Memory B cell (primary cell): ENCODE data around the gene RAET1L.
"Not testable (repeated sequence)": the region's sequence is repeated elsewhere in the genome, so short reads cannot be mapped to it uniquely, and the experiment has no call there.

ENCODE experiments used
- ATAC-seq: fragments of 150-1000 bp; cut with Tn5 transposase; 2 replicates; pipeline ENCODE4 v1.10.0; 2021; ENCODE audit warnings: low read depth, mild to moderate bottlenecking, moderate library complexity
- DNase-seq, 2 donors: peaks; one replicate each; pipeline ENCODE4 v3.0.0; 2022; ENCODE audit warnings: low spot score in 2 of 2
- H3K27ac Mint-ChIP-seq: one replicate; pipeline ENCODE4 v1.8.0; 2022; ENCODE audit warnings: mild to moderate bottlenecking, moderate library complexity, mixed read lengths
- H3K27me3 Mint-ChIP-seq: one replicate; pipeline ENCODE4 v1.8.0; 2022; ENCODE audit warnings: mixed read lengths
- H3K36me3 Mint-ChIP-seq: one replicate; pipeline ENCODE4 v1.8.0; 2022; ENCODE audit warnings: mild to moderate bottlenecking, mixed read lengths
- H3K4me1 Mint-ChIP-seq: one replicate; pipeline ENCODE4 v1.8.0; 2022; ENCODE audit warnings: mixed read lengths
- H3K4me3 Mint-ChIP-seq: one replicate; pipeline ENCODE4 v1.8.0; 2022; ENCODE audit warnings: mild to moderate bottlenecking, moderate library complexity, mixed read lengths
- H3K9me3 Mint-ChIP-seq: one replicate; pipeline ENCODE4 v1.8.0; 2022; ENCODE audit warnings: mixed read lengths

RAET1L gene

GRCh38 chr6:150025201-150025917 is at the start of gene RAET1L:
Gene RAET1L (minus strand): TSS chr6:150025532. CDS start chr6:150025471, 61 bp downstream.
- peaks cover 27% of the 10 kb centered on the region for H3K4me1 Mint-ChIP-seq
- H3K9me3 Mint-ChIP-seq, result no peaks in the 10 kb centered on the region
- H3K36me3 Mint-ChIP-seq, result no peaks in the 10 kb centered on the region
- ATAC-seq, result no peak
- peak within 1 kb of the TSS; percentile 61 for H3K4me3 Mint-ChIP-seq
- peaks cover 31% of the 10 kb centered on the region for H3K27me3 Mint-ChIP-seq
- no peak within 1 kb of the TSS for H3K27ac Mint-ChIP-seq
- DNase-seq, result no peak

- no peak overlapping the region for H3K27ac Mint-ChIP-seq
- H3K27me3 Mint-ChIP-seq, result peaks cover 22% of the 10 kb centered on the region
- H3K9me3 Mint-ChIP-seq, result no peaks in the 10 kb centered on the region
- H3K36me3 Mint-ChIP-seq, result no peaks in the 10 kb centered on the region
- no peak overlapping the region for H3K4me3 Mint-ChIP-seq
- peaks cover 10% of the 10 kb centered on the region for H3K4me1 Mint-ChIP-seq
- DNase-seq (no peak), ATAC-seq (no peak)
Measured at GRCh38 chr6:150075034-150075421, 49.7 kb upstream of the RAET1L start.

DNA sequence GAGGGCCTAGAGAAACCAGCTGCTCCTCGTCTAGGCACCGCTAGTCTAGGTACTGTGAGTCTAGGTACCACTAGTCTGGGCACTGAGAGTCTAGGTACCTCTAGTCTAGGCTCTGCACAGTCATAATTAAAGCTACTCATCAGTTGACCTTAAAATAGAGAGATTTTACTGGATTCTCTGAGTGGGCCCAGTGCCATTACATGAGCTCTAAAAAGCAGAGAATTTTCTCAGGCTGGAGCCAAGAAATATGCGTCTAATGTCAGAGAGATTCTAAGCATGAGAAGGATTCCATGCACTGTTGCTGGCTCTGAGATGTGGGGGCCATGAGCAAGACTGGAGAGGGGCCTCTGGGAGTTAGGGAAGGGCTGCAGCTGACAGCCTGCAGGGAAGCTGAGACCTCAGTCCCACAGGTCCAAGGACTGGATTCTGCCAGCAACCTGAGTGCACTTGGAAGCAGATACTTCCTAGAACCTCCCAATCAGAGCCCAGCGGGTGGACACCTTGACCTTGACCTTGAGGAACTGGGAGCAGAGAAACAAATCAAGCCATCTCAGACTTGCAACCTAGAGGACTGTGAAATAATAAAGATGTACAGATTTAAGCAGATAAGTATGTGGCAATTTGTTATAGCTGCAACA is 49.2 kb upstream of the RAET1L start:
- not testable (repeated sequence) for H3K27ac Mint-ChIP-seq, H3K9me3 Mint-ChIP-seq, H3K36me3 Mint-ChIP-seq, H3K4me3 Mint-ChIP-seq, ATAC-seq, DNase-seq
- peaks cover 20% of the 10 kb centered on the region for H3K27me3 Mint-ChIP-seq
- peaks cover 12% of the 10 kb centered on the region for H3K4me1 Mint-ChIP-seq

DNA sequence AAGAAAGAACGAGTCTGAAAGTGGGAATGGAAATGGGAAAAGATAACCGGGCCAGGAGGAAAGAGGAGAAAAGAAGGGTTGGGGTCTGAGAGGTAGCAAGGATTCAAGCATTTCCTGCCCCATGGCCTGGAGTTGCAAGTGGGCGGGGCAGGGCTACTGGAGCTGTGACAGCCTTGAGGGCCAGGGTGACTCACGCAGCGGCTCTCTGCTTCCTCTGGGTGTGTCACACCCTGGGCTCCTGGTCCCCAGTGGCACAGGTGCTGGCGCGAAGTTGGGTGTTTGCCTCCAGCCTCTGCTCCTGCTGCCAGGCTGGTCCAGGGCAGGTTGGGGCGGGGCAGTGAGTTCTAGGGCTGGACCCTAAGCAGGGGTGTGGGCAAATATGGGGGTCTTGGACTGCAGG is 46.9 kb upstream of the RAET1L start:
- Mint-ChIP-seq H3K4me1 (peaks cover 19% of the 10 kb centered on the region), H3K27ac (no peak overlapping the region), H3K36me3 (no peaks in the 10 kb centered on the region), H3K4me3 (no peak overlapping the region), H3K27me3 (peaks cover 14% of the 10 kb centered on the region), H3K9me3 (no peaks in the 10 kb centered on the region)
- DNase-seq, result no peak
- no peak for ATAC-seq

DNA sequence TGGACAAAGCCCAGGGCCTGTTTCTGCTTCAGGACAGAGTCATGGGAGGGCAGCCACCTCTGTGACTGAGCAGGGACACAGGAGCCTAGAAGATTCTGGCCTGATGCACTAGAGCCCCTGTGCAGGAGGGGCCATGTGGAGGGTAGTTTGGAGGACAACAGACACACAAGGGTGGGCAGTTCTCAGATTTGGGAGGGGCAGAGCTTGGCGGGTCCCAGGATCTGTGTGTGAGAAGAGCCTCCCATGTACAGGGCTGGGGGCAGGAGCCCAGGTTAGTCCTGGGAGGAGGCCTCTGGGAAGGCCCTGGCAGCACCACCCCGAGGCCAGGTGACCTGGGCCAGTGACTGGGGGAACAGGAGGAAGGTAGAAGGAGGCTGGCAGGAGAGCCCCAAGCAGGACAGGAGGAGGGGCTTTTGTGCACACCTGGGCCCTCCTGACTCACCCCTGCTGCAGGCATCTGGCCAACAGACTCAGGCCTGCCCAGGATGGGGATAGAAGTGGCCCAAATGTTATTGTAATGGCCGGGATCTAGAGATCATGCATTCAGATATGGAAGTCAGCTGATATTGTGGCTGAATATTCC is 45.0 kb upstream of the RAET1L start:
- Mint-ChIP-seq H3K4me1 (peaks cover 19% of the 10 kb centered on the region), H3K36me3 (peaks cover 6% of the 10 kb centered on the region), H3K27me3 (peaks cover 12% of the 10 kb centered on the region), H3K27ac (no peak overlapping the region), H3K9me3 (no peaks in the 10 kb centered on the region), H3K4me3 (no peak overlapping the region)
- no peak for DNase-seq
- no peak for ATAC-seq

GRCh38 chr6:150069706-150070105 is 44.4 kb upstream of the RAET1L start:
- Mint-ChIP-seq H3K27ac (peak overlapping the region; percentile 56), H3K36me3 (peaks cover 6% of the 10 kb centered on the region), H3K27me3 (peaks cover 10% of the 10 kb centered on the region), H3K4me3 (peak overlapping the region; percentile 46), H3K9me3 (no peaks in the 10 kb centered on the region), H3K4me1 (peaks cover 19% of the 10 kb centered on the region)
- no peak for DNase-seq
- ATAC-seq, result no peak

GRCh38 chr6:150068720-150069648 is 43.7 kb upstream of the RAET1L start, which contains the start of gene ULBP3:
Gene ULBP3 (minus strand): TSS chr6:150069121. CDS start chr6:150069066, 55 bp downstream.
- peaks cover 19% of the 10 kb centered on the region for H3K4me1 Mint-ChIP-seq

GRCh38 chr6:150068151-150068550 is 42.8 kb upstream of the RAET1L start:
- ATAC-seq (no peak), DNase-seq (no peak)
- peak overlapping the region; percentile 91 for H3K4me3 Mint-ChIP-seq
- peaks cover 6% of the 10 kb centered on the region for H3K27me3 Mint-ChIP-seq
- peaks cover 19% of the 10 kb centered on the region for H3K4me1 Mint-ChIP-seq
- no peak overlapping the region for H3K27ac Mint-ChIP-seq
- H3K9me3 Mint-ChIP-seq, result no peaks in the 10 kb centered on the region
- peaks cover 10% of the 10 kb centered on the region for H3K36me3 Mint-ChIP-seq

More at GRCh38 chr6:150068720-150069648, 43.7 kb upstream of the RAET1L start, which contains the start of gene ULBP3:
- Mint-ChIP-seq H3K36me3 (peaks cover 8% of the 10 kb centered on the region), H3K4me3 (peak within 1 kb of the TSS; percentile 91), H3K27ac (peak within 1 kb of the TSS; percentile 56), H3K9me3 (no peaks in the 10 kb centered on the region), H3K27me3 (peaks cover 9% of the 10 kb centered on the region)
- ATAC-seq, result peak; percentile 82
- peak; percentile 50 to 62 for DNase-seq

DNA sequence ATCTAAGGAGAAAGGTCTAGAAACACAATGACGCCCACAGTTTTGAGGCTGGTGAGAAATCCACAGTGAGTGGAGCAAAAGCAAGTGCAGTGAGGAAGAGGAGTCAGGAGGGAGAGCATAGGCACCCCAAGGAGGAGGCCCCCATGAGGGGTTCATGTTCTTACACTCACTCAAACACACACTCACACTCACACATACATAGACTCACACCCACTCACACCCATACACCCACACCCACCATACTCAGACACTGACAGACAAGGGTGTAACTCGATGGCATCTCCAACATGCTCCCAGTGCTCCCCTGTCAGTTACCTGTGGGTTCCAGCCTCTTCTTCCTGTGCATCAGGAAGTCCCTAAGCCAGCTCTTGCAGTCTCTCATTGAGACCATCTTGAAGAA is 39.8 kb upstream of the RAET1L start:
- Mint-ChIP-seq H3K27ac (no peak overlapping the region), H3K27me3 (no peaks in the 10 kb centered on the region), H3K36me3 (peaks cover 14% of the 10 kb centered on the region), H3K4me1 (peaks cover 13% of the 10 kb centered on the region), H3K9me3 (no peaks in the 10 kb centered on the region), H3K4me3 (no peak overlapping the region)
- ATAC-seq (no peak), DNase-seq (no peak)

DNA sequence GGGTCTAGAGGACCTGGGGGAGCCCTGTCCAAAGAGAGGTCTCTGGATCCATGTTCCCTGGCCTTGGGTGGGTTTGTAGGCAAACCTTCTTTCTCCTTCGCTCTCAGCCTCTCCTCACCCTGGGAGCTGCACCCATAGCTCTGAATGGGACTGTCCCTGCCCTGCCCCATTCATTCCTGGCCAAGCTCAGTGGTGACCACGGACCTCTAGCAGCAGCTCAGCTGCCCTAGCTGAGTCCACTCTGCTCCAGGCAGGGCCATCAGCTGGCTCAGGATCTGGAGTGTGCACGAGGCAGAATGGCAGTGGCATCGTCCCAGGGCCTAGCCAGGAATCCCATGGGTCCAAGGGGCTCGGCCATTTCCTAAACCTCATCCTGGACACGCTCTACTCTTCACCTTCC is 38.3 kb upstream of the RAET1L start:
- ATAC-seq, result no peak

DNA sequence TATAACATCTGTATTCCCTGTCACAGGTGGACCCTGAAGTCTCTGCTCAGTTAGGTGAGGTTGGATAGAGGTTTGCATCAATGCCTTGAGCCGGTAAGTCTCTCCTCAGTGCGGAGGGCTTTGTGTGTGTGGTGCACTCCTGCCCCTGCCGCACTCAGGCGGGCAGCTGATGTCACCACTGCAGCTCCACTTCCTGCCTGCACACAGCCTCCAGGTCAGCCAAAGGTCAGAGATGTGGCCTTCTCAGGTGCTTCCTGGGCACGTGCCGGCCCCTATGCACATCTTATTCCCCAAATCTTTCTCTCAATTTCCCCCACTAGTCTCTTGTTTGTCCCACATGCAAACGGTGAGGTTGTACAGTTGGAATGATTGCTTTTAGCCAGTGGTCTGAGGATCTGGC is 34.6 kb upstream of the RAET1L start:
- H3K27ac Mint-ChIP-seq, H3K36me3 Mint-ChIP-seq, H3K4me3 Mint-ChIP-seq, H3K9me3 Mint-ChIP-seq, DNase-seq, H3K4me1 Mint-ChIP-seq: not testable (repeated sequence)
- ATAC-seq, result peak; percentile 93
- peaks cover 16% of the 10 kb centered on the region for H3K27me3 Mint-ChIP-seq

More for the DNA sequence above, 38.3 kb upstream of the RAET1L start:
- H3K36me3 Mint-ChIP-seq, result peaks cover 14% of the 10 kb centered on the region
- H3K27me3 Mint-ChIP-seq, result peaks cover 3% of the 10 kb centered on the region
- H3K4me1 Mint-ChIP-seq, result peaks cover 11% of the 10 kb centered on the region
- no peak overlapping the region for H3K4me3 Mint-ChIP-seq
- no peak overlapping the region for H3K27ac Mint-ChIP-seq
- H3K9me3 Mint-ChIP-seq, result no peaks in the 10 kb centered on the region
- DNase-seq, result no peak

- H3K4me3 Mint-ChIP-seq, result no peak overlapping the region
- H3K27ac Mint-ChIP-seq, result no peak overlapping the region
- H3K9me3 Mint-ChIP-seq, result peaks cover 3% of the 10 kb centered on the region
- H3K27me3 Mint-ChIP-seq, result peaks cover 21% of the 10 kb centered on the region
- no peak for ATAC-seq
- peaks cover 5% of the 10 kb centered on the region for H3K36me3 Mint-ChIP-seq
- DNase-seq, result no peak
- peaks cover 9% of the 10 kb centered on the region for H3K4me1 Mint-ChIP-seq
Measured at GRCh38 chr6:150058986-150059385, 33.7 kb upstream of the RAET1L start.

DNA sequence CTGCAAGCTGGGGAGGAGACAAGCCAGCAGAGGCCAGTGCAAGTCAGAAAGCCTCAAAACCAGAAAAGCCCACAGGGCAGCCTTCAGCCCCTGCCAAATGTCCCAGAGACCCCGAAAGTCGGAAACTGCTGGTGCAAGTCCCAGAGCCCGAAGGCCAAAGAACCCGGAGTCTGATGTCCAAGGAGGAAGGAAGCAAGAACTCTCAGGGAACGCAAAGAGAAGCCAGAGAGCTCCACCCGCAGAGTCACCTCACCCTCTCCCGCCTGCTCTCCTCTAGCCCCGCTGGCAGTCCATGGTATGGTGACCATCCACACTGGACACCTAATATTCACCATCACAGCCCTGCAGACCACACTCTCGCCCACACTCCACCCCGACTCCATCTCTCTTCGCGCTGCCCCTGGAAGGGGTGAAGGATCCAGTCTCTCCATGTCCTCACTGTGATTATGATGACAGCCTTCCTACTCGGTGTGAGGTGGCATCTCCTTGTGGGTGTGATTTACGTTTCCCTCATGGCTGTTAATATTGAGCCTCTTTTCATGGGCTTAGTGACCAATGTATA is 33.0 kb upstream of the RAET1L start:
- ATAC-seq (no peak), DNase-seq (no peak)
- Mint-ChIP-seq H3K9me3 (peaks cover 3% of the 10 kb centered on the region), H3K27ac (no peak overlapping the region), H3K4me1 (peaks cover 9% of the 10 kb centered on the region), H3K4me3 (no peak overlapping the region), H3K36me3 (peaks cover 4% of the 10 kb centered on the region), H3K27me3 (peaks cover 25% of the 10 kb centered on the region)
